Endodermal cell (in vitro differentiated cells): ENCODE results near the gene DHX57. TPM values are rescaled to one million over a fixed set of nuclear protein-coding genes. Genes with fewer than 3 reads are reported as not detected.

Experiments
- DNase-seq: peaks from one replicate; pipeline ENCODE4 v3.0.0-alpha.2; 2017
- H3K27ac ChIP-seq: 2 replicates; pipeline ENCODE4 v1.5.1; 2013; ENCODE audit warnings: mild to moderate bottlenecking, low read depth, low read length, moderate library complexity
- H3K27me3 ChIP-seq: 2 replicates; pipeline ENCODE4 v1.6.1; 2013; ENCODE audit warnings: mild to moderate bottlenecking, low read length, moderate library complexity; ENCODE audit not compliant: insufficient read depth, control insufficient read depth, poor library complexity, severe bottlenecking
- H3K36me3 ChIP-seq: 2 replicates; pipeline ENCODE4 v1.7.0; 2013; ENCODE audit warnings: mild to moderate bottlenecking, low read length, moderate library complexity; ENCODE audit not compliant: control insufficient read depth, insufficient read depth
- H3K4me1 ChIP-seq: one replicate; pipeline ENCODE4 v1.7.0; 2013; ENCODE audit warnings: low read length; ENCODE audit not compliant: control insufficient read depth, insufficient read depth
- H3K4me3 ChIP-seq: 2 replicates; pipeline ENCODE4 v1.5.1; 2013; ENCODE audit warnings: mild to moderate bottlenecking, low read length, moderate library complexity
- H3K9ac ChIP-seq: 2 replicates; pipeline ENCODE4 v1.6.1; 2013; ENCODE audit warnings: mild to moderate bottlenecking, low read length, moderate library complexity; ENCODE audit not compliant: poor library complexity, severe bottlenecking; ENCODE audit errors: extremely low read depth
- H3K9me3 ChIP-seq: 2 replicates; pipeline ENCODE4 v1.6.1; 2013; ENCODE audit warnings: mild to moderate bottlenecking, low read length, moderate library complexity; ENCODE audit not compliant: control insufficient read depth
- H3K27ac Mint-ChIP-seq: 2 replicates; pipeline ENCODE4 v1.8.0; 2020; ENCODE audit warnings: mixed read lengths
- H3K27me3 Mint-ChIP-seq: 2 replicates; pipeline ENCODE4 v1.8.0; 2021; ENCODE audit warnings: mild to moderate bottlenecking, mixed read lengths; ENCODE audit not compliant: insufficient read depth
- H3K36me3 Mint-ChIP-seq: 2 replicates; pipeline ENCODE4 v1.8.0; 2020; ENCODE audit warnings: low read depth, mixed read lengths
- H3K4me1 Mint-ChIP-seq: 2 replicates; pipeline ENCODE4 v1.8.0; 2020; ENCODE audit warnings: mixed read lengths
- H3K4me3 Mint-ChIP-seq: 2 replicates; pipeline ENCODE4 v1.8.0; 2020; ENCODE audit warnings: mild to moderate bottlenecking, moderate library complexity, mixed read lengths
- H3K9me3 Mint-ChIP-seq: 2 replicates; pipeline ENCODE4 v1.8.0; 2020; ENCODE audit warnings: mild to moderate bottlenecking, mixed read lengths
- CTCF ChIP-seq: fragments of 200-600 bp; sonication (generic); conservative IDR thresholded peaks from 2 replicates; pipeline ENCODE4 v1.5.0; 2021; ENCODE audit warnings: antibody characterized with exemption, mild to moderate bottlenecking
- WGBS, 2 experiments: methylation state at CpG; one replicate each; pipeline versions ENCODE4 v1.1.5 to v1.1.7; 2013; ENCODE audit warnings: missing lambda C conversion rate in 2 of 2, mixed read lengths in 1 of 2; ENCODE audit not compliant: insufficient coverage in 1 of 2, insufficient read length in 1 of 2; 5-methylcytosine and 5-hydroxymethylcytosine counted together
- total RNA-seq, 2 donors: library from RNA; stranded (reverse); fragmentation: NEBNext Ultra II Directional in 1 of 2; extraction: Animal tissue kit (Norgen Biotek cat#: 25700) in 1 of 2; gene quantifications; 2 replicates in 1 of 2; 3 replicates in 1 of 2; pipeline ENCODE4 v1.2.1, GENCODE V29; 2021

Gene DHX57
- total RNA-seq, 2 donors from 2014 or later, result 35.4 to 45.7 TPM

- peaks cover 1% of the 10 kb centered on the region for H3K27me3 Mint-ChIP-seq
- peak overlapping the region; percentile 76 for H3K9ac ChIP-seq
- H3K4me1 Mint-ChIP-seq, result peaks cover 15% of the 10 kb centered on the region
- H3K9me3 Mint-ChIP-seq, result peaks cover 12% of the 10 kb centered on the region
- peak overlapping the region; percentile 92 for H3K4me3 Mint-ChIP-seq
- peak overlapping the region; percentile 93 for H3K4me3 ChIP-seq
- WGBS, 2 experiments, result 0 to 1% methylated on average over 4 to 10 of the region's 10 CpGs
- peak overlapping the region; percentile 98 for H3K27ac Mint-ChIP-seq
- H3K9me3 ChIP-seq, result peaks cover 19% of the 10 kb centered on the region
- no peaks in the 10 kb centered on the region for H3K4me1 ChIP-seq
- H3K27me3 ChIP-seq, result no peaks in the 10 kb centered on the region
- no peak overlapping the region for H3K27ac ChIP-seq
- H3K36me3 Mint-ChIP-seq, result peaks cover 12% of the 10 kb centered on the region
- no peaks in the 10 kb centered on the region for H3K36me3 ChIP-seq
- no peak for DNase-seq
- TF ChIP-seq CTCF, result no peak
These were observed 533 bp downstream of the DHX57 start for GRCh38 chr2:38875227-38875575.

- 72 to 100% methylated on average over 2 to 5 of the region's 5 CpGs for WGBS, 2 experiments
- H3K27me3 Mint-ChIP-seq, result peaks cover 1% of the 10 kb centered on the region
- H3K27ac Mint-ChIP-seq, result no peak overlapping the region
- Histone ChIP-seq H3K27me3 (no peaks in the 10 kb centered on the region), H3K9me3 (peaks cover 21% of the 10 kb centered on the region), H3K27ac (no peak overlapping the region), H3K4me1 (peaks cover 3% of the 10 kb centered on the region), H3K4me3 (no peak overlapping the region), H3K9ac (no peak overlapping the region), H3K36me3 (no peaks in the 10 kb centered on the region)
- DNase-seq, result no peak
- H3K9me3 Mint-ChIP-seq, result peaks cover 15% of the 10 kb centered on the region
- H3K4me1 Mint-ChIP-seq, result peaks cover 21% of the 10 kb centered on the region
- H3K36me3 Mint-ChIP-seq, result peaks cover 15% of the 10 kb centered on the region
- TF ChIP-seq CTCF, result no peak
- H3K4me3 Mint-ChIP-seq, result no peak overlapping the region
These were observed 2.0 kb downstream of the DHX57 start for GRCh38 chr2:38873763-38874162.

- Mint-ChIP-seq H3K9me3 (peaks cover 15% of the 10 kb centered on the region), H3K27me3 (no peaks in the 10 kb centered on the region), H3K4me1 (peaks cover 16% of the 10 kb centered on the region), H3K4me3 (no peak overlapping the region), H3K36me3 (peaks cover 22% of the 10 kb centered on the region), H3K27ac (no peak overlapping the region)
- Histone ChIP-seq H3K4me3 (no peak overlapping the region), H3K4me1 (peaks cover 3% of the 10 kb centered on the region), H3K27ac (no peak overlapping the region), H3K36me3 (peaks cover 16% of the 10 kb centered on the region), H3K9ac (no peak overlapping the region), H3K27me3 (no peaks in the 10 kb centered on the region), H3K9me3 (peaks cover 21% of the 10 kb centered on the region)
- TF ChIP-seq CTCF, result no peak
- WGBS, 2 experiments, result 99% methylated on average over 3 of the region's 3 CpGs; no CpG with 5 or more reads in 1 of the 2 experiments
- DNase-seq, result no peak
These were observed 4.3 kb downstream of the DHX57 start for GRCh38 chr2:38871432-38871831.
